ENCODE measurements around the gene TMEM98.

- TF ChIP-seq PATZ1 (CRISPR knock-in tag; IDR thresholded peaks at IDR 0.05; ENCODE audit: borderline replicate concordance): no peak
- TF ChIP-seq OSR1 (CRISPR knock-in tag; IDR thresholded peaks at IDR 0.05): no peak
- TF ChIP-seq ESRRG (CRISPR knock-in tag; IDR thresholded peaks at IDR 0.05): no peak
- no peak for TF ChIP-seq ZFP30 (CRISPR knock-in tag; IDR thresholded peaks at IDR 0.05)
- no peak for TF ChIP-seq ZFP3 (CRISPR knock-in tag; IDR thresholded peaks at IDR 0.05)
These were observed 12.7 kb upstream of the TMEM98 start for GRCh38 chr17:32915245-32915644.

Measured in SK-N-SH treated with all-trans-retinoic acid at 6 μM for 48 hours (cell line).